ENCODE measurements around the gene YWHAE.
"Not testable (repeated sequence)": the region's sequence is repeated elsewhere in the genome, so short reads cannot be mapped to it uniquely, and the experiment has no call there.

YWHAE gene

DNA sequence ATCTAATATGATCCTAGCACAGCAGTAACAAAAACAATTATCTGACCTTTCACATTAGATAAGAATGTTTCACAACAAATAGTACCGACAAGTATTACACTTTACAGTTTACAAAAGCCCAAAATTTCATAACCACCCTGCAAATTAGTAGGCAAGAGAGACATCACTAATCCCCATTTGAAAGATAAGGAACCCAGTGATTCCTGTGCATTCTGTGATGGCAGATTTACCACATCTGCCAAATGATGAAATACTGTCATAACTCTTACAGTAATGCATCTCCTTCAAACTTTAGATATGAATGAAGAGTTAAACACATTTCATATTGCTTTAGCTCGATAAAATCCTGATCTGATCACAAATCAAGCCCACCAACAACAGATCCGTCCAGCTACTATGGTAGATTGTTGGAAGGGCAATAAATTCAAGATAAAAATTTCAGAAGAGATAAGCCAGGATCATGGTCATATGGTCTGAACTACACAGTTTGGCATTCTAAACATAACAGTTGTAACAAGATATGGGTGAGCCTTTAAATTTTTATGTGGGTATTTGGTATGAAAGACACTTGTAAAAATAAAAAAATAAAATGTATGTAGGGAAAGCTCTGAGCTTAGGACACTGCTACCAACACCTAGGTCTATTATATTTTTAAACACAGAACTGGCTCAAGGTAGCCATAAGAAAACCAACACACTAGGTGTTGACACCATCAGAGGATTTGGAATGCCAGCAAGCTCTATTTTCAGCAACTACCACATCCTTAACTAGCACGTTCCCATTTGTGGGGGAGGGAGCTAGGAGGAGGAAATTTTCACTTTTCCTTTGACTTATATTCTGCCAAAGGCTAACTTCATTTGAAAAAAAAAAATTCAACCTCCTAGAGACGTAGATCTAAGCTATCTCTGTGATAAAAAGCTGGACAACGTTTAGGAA, 9.3 kb downstream of the YWHAE start:
- TF ChIP-seq, protein P1, sequence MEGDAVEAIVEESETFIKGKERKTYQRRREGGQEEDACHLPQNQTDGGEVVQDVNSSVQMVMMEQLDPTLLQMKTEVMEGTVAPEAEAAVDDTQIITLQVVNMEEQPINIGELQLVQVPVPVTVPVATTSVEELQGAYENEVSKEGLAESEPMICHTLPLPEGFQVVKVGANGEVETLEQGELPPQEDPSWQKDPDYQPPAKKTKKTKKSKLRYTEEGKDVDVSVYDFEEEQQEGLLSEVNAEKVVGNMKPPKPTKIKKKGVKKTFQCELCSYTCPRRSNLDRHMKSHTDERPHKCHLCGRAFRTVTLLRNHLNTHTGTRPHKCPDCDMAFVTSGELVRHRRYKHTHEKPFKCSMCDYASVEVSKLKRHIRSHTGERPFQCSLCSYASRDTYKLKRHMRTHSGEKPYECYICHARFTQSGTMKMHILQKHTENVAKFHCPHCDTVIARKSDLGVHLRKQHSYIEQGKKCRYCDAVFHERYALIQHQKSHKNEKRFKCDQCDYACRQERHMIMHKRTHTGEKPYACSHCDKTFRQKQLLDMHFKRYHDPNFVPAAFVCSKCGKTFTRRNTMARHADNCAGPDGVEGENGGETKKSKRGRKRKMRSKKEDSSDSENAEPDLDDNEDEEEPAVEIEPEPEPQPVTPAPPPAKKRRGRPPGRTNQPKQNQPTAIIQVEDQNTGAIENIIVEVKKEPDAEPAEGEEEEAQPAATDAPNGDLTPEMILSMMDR (IDR thresholded peaks at IDR 0.05; ENCODE audit: insufficient read depth, low read length, poor library complexity, severe bottlenecking), result no peak
- Histone ChIP-seq H3K27me3 (replicated peaks; ENCODE audit: control insufficient read depth, insufficient read depth, low read length) (no peaks in the 10 kb centered on the region), H3K36me3 (ENCODE audit: control insufficient read depth, insufficient read depth, low read length) (peaks cover 1% of the 10 kb centered on the region; the same call in 1 of the 2 replicates), H3K4me3 (replicated peaks; ENCODE audit: low read depth, low read length) (no peak overlapping the region)
- no peak for DNase-seq (ENCODE audit: extremely low read depth, insufficient read length)

DNA sequence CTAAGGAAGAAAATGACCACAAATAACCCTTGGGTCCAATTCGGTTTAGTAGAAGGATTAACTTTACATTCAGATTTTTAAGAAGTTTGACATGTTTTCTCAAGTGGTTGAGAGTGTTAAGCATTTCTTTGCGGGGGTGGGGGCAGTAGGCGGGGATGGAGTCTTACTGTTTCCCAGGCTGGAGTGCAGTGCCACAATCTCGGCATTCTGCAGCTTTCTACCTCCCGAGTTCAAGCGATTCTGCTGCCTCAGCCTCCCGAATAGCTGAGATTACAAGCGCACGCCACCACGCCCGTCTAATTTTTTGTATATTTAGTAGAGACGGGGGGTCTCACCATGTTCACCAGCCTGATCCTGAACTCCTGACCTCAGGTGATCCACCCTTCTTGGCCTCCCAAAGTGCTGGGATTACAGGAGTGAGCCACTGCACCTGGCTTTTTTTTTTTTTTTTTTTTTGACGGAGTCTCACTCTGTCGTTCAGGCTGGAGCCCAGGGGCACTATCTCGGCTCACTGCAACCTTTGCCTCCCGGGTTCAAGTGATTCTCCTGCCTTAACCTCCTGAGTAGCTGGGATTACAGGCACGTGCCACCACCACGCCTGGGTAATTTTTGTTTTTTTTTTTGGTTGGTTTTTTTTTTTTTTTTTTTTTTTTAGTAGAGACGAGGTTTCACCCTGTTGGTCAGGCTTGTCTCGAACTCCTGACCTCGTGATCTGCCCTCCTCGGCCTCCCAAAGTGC, 12.4 kb downstream of the YWHAE start:
- not testable (repeated sequence) for H3K27me3 ChIP-seq (replicated peaks; ENCODE audit: control insufficient read depth, insufficient read depth, low read length); H3K4me3 ChIP-seq (replicated peaks; ENCODE audit: low read depth, low read length); H3K36me3 ChIP-seq (ENCODE audit: control insufficient read depth, insufficient read depth, low read length); DNase-seq (ENCODE audit: extremely low read depth, insufficient read length)

GRCh38 chr17:1386675-1387190, 13.3 kb downstream of the YWHAE start:
- not testable (repeated sequence) for H3K27me3 ChIP-seq (replicated peaks; ENCODE audit: control insufficient read depth, insufficient read depth, low read length); H3K36me3 ChIP-seq (ENCODE audit: control insufficient read depth, insufficient read depth, low read length); DNase-seq (ENCODE audit: extremely low read depth, insufficient read length); H3K4me3 ChIP-seq (replicated peaks; ENCODE audit: low read depth, low read length)

- no peak overlapping the region for H3K4me3 ChIP-seq (replicated peaks; ENCODE audit: low read depth, low read length)
- H3K36me3 ChIP-seq (ENCODE audit: control insufficient read depth, insufficient read depth, low read length), result peaks cover 1% of the 10 kb centered on the region; the same call in 1 of the 2 replicates
- TF ChIP-seq, protein P1 (IDR thresholded peaks at IDR 0.05; ENCODE audit: insufficient read depth, low read length, poor library complexity, severe bottlenecking), result no peak
- H3K27me3 ChIP-seq (replicated peaks; ENCODE audit: control insufficient read depth, insufficient read depth, low read length), result no peaks in the 10 kb centered on the region
- no peak for DNase-seq (ENCODE audit: extremely low read depth, insufficient read length)
These were observed 13.8 kb downstream of the YWHAE start for GRCh38 chr17:1386265-1386664.

DNA sequence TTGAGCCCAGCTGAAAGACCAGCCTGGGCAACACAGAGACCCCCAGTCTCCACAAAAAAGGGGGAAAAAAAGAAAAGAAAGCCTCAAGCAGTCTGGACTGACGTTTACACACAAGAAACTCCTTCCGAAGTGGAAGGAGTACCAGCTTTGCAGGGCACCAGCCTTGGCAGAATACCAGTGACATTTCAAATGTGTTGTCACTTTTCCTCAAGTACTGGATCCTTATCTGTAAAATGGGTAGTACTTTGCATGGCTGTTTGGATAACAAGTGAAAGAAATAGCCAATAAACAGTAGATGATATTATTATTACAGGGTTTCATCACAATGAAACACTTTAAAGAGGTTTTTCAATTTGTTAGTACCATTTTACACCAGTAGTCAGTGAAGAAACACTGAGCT, 14.2 kb downstream of the YWHAE start:
- H3K27me3 ChIP-seq (replicated peaks; ENCODE audit: control insufficient read depth, insufficient read depth, low read length), result no peaks in the 10 kb centered on the region
- DNase-seq (ENCODE audit: extremely low read depth, insufficient read length), result no peak
- H3K36me3 ChIP-seq (ENCODE audit: control insufficient read depth, insufficient read depth, low read length), result peaks cover 1% of the 10 kb centered on the region; the same call in 1 of the 2 replicates
- TF ChIP-seq, protein P1 (IDR thresholded peaks at IDR 0.05; ENCODE audit: insufficient read depth, low read length, poor library complexity, severe bottlenecking), result no peak
- H3K4me3 ChIP-seq (replicated peaks; ENCODE audit: low read depth, low read length), result no peak overlapping the region

DNA sequence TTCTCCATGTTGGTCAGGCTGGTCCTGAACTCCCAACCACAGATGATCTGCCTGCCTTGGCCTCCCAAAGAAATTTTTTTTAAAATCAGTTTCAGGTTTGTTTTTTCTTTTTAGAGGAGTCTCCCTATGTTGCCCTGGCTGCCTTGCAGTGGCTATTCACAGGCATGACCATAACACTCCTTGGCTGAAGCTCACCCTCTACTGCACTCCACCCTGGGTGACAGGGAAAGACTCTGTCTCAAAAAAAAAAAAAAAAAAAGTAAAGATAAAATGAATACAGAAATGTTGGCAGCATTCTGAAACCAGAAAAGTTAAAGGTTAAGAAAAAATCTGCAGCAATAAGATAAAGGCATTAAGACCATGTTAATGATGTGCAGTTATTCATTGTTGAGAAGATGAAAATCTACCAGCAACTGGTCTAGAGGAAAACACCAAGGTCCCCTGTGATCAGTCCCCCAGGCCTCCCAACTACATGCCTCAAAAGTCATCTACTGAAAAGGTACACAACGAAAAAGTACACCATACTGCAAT, 15.1 kb downstream of the YWHAE start:
- H3K27me3 ChIP-seq (replicated peaks; ENCODE audit: control insufficient read depth, insufficient read depth, low read length), result no peaks in the 10 kb centered on the region
- DNase-seq (ENCODE audit: extremely low read depth, insufficient read length), result no peak
- TF ChIP-seq, protein P1 (IDR thresholded peaks at IDR 0.05; ENCODE audit: insufficient read depth, low read length, poor library complexity, severe bottlenecking), result no peak
- H3K36me3 ChIP-seq (ENCODE audit: control insufficient read depth, insufficient read depth, low read length), result peaks cover 1% of the 10 kb centered on the region; the same call in 1 of the 2 replicates
- no peak overlapping the region for H3K4me3 ChIP-seq (replicated peaks; ENCODE audit: low read depth, low read length)

Measured in GM06990 (cell line).